Measurements from ENCODE around the gene FARS2.
"Not testable (repeated sequence)": the region's sequence is repeated elsewhere in the genome, so short reads cannot be mapped to it uniquely, and the experiment has no call there.

FARS2 gene

DNA sequence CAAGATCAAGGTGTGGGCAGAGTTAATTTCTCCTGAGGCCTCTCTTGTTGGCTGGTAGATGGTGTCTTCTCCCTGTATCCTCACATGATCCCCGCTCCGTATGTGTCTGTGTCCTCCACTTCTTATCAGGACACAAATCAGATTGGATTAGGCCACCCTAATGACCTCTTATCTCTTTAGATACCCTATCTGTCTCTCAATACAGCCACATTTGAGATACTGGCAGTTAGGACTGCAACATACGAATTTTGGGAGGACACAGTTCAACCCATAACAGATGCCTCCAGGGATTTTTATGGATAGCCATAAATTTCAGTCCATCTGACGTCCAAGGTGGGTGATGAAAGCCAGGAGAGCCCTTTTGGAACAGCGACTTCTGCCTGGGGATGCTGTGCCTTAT, 376.4 kb downstream of the FARS2 start:
- Mint-ChIP-seq H3K27ac (no peak overlapping the region), H3K4me1 (ENCODE audit: low read depth) (peaks cover 2% of the 10 kb centered on the region), H3K9me3 (peaks cover 15% of the 10 kb centered on the region), H3K4me3 (no peak overlapping the region), H3K27me3 (ENCODE audit: low read depth) (no peaks in the 10 kb centered on the region), H3K36me3 (ENCODE audit: low read depth) (peaks cover 7% of the 10 kb centered on the region)
- no peak for DNase-seq (ENCODE audit: low spot score)

DNA sequence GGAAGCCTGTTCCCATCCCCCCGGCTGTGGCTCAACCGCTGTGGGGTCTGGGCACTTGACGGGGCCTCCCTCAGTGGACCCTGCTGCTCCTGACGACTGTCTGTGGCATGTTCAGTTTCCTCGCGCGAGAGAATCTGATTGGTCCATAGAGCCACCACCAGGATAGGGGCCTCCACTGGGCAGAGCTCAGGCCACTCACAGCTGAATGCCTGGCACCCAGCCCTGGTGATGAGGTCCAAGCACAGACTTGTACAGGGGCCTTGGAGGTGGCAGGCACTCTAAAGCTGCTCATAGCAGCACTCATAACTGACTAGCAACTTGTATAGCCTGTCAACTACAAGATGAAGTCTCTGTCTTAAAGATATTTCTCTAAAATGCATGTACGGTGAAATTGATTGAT, 377.4 kb downstream of the FARS2 start:
- Mint-ChIP-seq H3K36me3 (ENCODE audit: low read depth) (peaks cover 7% of the 10 kb centered on the region), H3K4me1 (ENCODE audit: low read depth) (no peaks in the 10 kb centered on the region), H3K4me3 (no peak overlapping the region), H3K27ac (no peak overlapping the region), H3K9me3 (peaks cover 15% of the 10 kb centered on the region), H3K27me3 (ENCODE audit: low read depth) (no peaks in the 10 kb centered on the region)
- DNase-seq (ENCODE audit: low spot score): no peak

DNA sequence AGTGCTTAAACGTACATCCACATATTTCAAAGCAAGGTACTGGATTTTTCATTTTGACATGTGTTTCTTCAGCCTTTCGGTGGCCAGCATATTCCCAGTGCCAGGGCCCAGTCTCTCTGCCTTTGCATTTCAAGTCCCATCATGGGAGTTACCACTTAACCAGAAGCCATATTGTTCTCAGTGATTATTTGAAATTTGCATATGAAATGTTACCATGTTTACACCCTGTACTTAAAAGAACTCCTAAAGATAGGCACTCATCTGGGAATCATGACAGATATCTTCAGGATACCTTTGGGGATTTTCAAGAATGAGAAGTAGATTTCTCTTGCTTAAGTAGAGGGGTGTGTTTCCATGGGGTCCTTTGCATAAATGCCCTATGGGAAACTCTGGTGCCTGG, 377.9 kb downstream of the FARS2 start:
- no peaks in the 10 kb centered on the region for H3K27me3 Mint-ChIP-seq (ENCODE audit: low read depth)
- peaks cover 15% of the 10 kb centered on the region for H3K9me3 Mint-ChIP-seq
- H3K4me1 Mint-ChIP-seq (ENCODE audit: low read depth): no peaks in the 10 kb centered on the region
- no peak overlapping the region for H3K27ac Mint-ChIP-seq
- no peak overlapping the region for H3K4me3 Mint-ChIP-seq
- no peak for DNase-seq (ENCODE audit: low spot score)
- peaks cover 7% of the 10 kb centered on the region for H3K36me3 Mint-ChIP-seq (ENCODE audit: low read depth)

DNA sequence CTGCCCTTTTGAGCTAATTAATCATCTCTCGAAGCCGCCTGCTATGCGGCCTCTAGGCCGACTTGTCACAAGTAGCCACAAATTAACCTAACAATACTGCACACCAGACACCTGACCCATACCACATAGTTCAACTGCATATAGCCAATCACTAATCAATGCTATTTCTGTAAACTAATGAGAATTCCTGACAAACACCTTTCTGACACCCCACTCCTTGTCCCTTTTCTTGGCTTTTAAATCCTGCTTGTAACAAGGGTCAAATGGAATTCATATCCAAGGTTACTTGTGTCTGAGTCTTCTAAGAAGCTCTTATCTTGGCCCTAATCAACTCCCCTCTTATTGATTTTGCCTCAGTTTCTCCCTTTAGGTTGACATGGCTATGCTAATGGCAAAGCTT, 379.3 kb downstream of the FARS2 start:
- Mint-ChIP-seq H3K27ac (no peak overlapping the region), H3K9me3 (peaks cover 15% of the 10 kb centered on the region)

DNA sequence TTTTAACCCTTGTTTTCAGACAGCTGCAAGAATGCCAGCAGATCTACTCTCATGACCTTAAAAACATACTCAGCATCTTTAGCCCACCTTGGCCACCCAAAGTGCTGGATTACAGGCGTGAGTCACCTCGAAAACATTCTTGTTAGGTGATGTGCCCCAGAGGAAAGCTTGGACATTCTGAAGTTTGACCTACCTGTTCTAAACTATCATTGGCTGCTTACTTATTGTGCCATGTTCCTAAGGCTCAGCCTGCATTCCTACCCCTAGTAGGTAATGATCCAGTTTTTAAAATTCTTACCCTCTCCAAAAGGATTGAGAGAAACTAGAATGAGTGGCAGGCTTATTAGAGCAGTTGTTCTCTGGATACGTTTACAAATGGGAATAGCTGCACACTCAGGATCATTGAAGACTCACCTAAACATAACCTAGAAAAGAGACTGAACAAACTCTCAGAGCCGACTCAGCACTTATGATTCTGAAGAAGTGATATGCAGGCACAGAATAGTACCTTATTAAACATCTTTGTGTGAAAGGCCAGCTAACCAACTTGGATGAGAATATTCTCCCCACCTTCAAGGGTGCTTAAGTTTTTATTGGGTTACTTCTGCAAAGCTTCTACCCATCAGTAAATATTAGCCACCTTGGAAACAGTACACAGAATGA, 383.3 kb downstream of the FARS2 start:
- Mint-ChIP-seq H3K4me1 (ENCODE audit: low read depth) (no peaks in the 10 kb centered on the region), H3K27ac (no peak overlapping the region), H3K9me3 (peaks cover 14% of the 10 kb centered on the region), H3K36me3 (ENCODE audit: low read depth) (peaks cover 8% of the 10 kb centered on the region), H3K4me3 (no peak overlapping the region), H3K27me3 (ENCODE audit: low read depth) (no peaks in the 10 kb centered on the region)
- DNase-seq (ENCODE audit: low spot score): no peak

More for the DNA sequence above, 379.3 kb downstream of the FARS2 start:
- H3K4me1 Mint-ChIP-seq (ENCODE audit: low read depth): no peaks in the 10 kb centered on the region
- no peak for DNase-seq (ENCODE audit: low spot score)
- no peaks in the 10 kb centered on the region for H3K27me3 Mint-ChIP-seq (ENCODE audit: low read depth)
- peaks cover 7% of the 10 kb centered on the region for H3K36me3 Mint-ChIP-seq (ENCODE audit: low read depth)
- H3K4me3 Mint-ChIP-seq: no peak overlapping the region

DNA sequence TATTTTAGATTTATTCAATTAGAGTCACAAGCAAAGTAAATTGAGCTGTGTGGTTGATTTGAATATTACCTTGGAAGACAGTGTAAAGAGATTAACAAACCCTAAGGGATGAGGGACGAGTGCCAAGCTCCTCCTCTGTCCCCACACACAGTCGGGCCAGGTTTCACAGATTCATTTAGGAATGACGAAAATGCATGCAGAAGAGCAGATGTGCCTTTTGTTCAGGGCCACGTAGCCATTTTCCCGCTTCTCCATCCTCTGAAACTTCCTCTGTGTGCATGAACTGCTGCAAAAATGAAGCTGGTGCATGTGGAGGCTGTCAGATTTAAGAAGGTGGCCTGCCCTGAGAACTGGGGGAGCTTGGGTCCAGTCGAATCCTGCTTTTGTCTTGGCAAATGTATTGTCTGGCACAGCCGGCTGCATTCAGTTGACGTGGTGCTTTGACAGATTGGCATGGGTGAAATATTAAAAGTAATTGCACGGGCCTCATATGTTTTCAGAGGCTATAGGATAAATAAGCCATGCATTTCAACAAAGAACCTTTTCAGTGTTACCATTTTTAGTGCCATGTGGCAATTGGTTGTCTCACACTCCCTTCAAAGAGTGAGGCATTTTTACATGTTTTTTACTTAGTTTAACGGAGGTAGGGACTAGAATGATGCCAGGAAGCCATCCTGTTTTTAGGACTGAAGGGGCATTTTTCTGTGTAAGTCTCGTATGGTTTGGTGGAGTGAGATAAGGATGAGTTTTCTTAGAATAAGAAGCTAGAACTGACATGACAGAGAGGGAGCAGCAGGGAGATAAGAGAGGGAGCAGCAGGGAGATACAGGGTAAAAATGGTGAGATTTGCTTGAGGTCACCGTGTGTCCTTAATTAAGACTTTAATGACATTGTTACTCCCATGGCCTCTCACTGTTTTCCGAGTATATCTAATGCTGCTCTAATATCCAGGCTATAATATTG, 384.3 kb downstream of the FARS2 start:
- Mint-ChIP-seq H3K27me3 (ENCODE audit: low read depth) (no peaks in the 10 kb centered on the region), H3K27ac (no peak overlapping the region), H3K4me1 (ENCODE audit: low read depth) (no peaks in the 10 kb centered on the region), H3K36me3 (ENCODE audit: low read depth) (peaks cover 3% of the 10 kb centered on the region), H3K9me3 (peaks cover 4% of the 10 kb centered on the region), H3K4me3 (no peak overlapping the region)
- no peak for DNase-seq (ENCODE audit: low spot score)

DNA sequence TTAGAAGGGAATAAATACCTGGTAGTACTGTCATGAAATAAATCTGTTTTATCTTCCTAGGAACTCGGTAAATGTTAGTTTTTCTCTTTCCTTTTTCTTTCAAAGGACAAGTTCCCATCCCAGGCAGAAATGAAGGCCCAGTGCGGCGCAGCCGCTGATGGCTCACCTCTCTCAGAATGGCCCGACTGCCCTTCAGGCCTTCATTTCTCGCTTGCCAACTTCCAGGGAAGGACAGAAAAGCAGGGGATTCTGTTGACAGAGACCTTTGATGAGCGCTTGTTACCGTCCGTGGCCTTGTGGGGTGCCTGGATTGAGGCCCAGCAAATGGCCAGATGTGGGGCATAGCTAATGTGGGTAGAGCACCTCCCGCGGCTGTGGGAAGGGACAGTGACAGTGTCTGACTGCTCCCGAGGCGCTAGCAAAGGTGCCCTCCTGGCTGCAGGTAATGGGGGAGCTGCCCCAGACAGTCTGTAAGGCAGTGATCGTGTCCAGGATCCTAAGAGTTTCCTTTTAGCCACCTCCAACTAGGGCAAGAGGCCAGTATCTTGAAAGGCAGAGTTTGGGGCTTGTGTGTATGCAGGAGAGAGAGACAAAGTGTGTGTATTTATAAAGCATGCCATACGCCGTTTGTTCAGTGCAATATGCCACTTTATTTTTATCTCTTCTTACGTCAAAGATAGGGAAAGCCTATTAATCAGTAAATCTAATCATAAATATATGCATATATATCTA, 391.3 kb downstream of the FARS2 start:
- H3K27me3 Mint-ChIP-seq (ENCODE audit: low read depth): no peaks in the 10 kb centered on the region
- H3K4me3 Mint-ChIP-seq: no peak overlapping the region
- H3K4me1 Mint-ChIP-seq (ENCODE audit: low read depth): no peaks in the 10 kb centered on the region
- H3K36me3 Mint-ChIP-seq (ENCODE audit: low read depth): peaks cover 1% of the 10 kb centered on the region
- no peak for DNase-seq (ENCODE audit: low spot score)
- no peaks in the 10 kb centered on the region for H3K9me3 Mint-ChIP-seq
- H3K27ac Mint-ChIP-seq: no peak overlapping the region

DNA sequence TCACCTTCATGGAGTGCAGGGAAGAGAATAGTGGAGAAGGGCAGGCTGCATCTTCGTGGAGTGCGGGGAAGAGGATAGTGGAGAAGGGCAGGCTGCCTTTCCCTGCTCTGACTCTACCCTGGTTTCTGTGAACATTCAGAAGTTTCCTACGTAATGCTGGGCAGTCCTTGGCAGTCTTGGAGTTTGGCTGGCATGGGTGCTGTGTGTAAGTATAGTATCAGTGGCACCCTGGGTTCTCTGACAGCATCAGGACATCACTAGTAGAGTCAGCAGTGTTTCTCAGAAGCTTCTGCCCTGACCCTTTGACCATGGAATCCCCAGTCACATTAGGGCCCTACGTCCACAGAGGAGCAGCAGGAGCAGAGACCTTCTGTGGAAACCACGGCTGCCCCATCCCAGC, 392.5 kb downstream of the FARS2 start:
- no peaks in the 10 kb centered on the region for H3K27me3 Mint-ChIP-seq (ENCODE audit: low read depth)
- peaks cover 1% of the 10 kb centered on the region for H3K36me3 Mint-ChIP-seq (ENCODE audit: low read depth)
- no peaks in the 10 kb centered on the region for H3K4me1 Mint-ChIP-seq (ENCODE audit: low read depth)
- DNase-seq (ENCODE audit: low spot score): no peak
- H3K4me3 Mint-ChIP-seq: no peak overlapping the region
- no peak overlapping the region for H3K27ac Mint-ChIP-seq
- H3K9me3 Mint-ChIP-seq: no peaks in the 10 kb centered on the region

DNA sequence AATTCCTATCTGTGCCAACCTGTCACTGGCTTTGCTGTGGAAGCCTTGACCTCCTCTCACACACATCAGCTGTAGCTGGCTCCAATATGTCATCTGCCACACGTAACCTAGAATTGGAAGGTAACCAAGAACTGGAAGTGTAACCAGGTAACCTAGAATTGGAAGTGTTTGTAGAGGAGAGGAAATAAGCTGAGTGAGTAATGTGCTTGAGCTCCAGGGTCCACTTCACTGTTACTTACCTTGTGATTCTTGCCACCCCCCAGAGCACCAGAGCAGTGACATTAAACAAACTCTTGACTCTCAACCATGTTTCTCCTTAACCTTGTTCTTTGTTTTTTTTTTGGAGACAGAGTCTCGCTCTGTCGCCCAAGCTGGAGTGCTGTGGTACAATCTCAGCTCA, 394.9 kb downstream of the FARS2 start:
- Mint-ChIP-seq H3K9me3 (no peaks in the 10 kb centered on the region), H3K4me1 (ENCODE audit: low read depth) (no peaks in the 10 kb centered on the region), H3K36me3 (ENCODE audit: low read depth) (peaks cover 1% of the 10 kb centered on the region), H3K27ac (no peak overlapping the region), H3K27me3 (ENCODE audit: low read depth) (no peaks in the 10 kb centered on the region), H3K4me3 (no peak overlapping the region)
- DNase-seq (ENCODE audit: low spot score): no peak

DNA sequence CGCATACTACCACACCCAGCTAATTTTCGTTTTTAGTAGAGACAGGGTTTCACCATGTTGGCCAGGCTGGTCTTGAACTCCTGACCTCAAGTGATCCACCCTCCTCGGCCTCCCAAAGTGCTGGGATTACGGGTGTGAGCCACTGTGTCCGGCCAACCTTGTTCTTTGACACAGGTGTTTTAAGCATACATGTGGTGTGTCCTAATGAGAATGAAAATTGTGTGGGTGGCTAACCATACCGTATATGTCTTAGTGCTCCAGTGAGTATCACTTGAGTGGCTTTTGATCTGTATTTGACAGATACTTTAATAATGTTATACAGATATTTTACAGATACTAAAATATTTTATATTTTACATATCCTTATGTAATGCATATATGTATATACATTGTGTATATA, 395.4 kb downstream of the FARS2 start:
- not testable (repeated sequence) for DNase-seq (ENCODE audit: low spot score); H3K9me3 Mint-ChIP-seq; H3K4me3 Mint-ChIP-seq; H3K36me3 Mint-ChIP-seq (ENCODE audit: low read depth); H3K4me1 Mint-ChIP-seq (ENCODE audit: low read depth); H3K27me3 Mint-ChIP-seq (ENCODE audit: low read depth); H3K27ac Mint-ChIP-seq

DNA sequence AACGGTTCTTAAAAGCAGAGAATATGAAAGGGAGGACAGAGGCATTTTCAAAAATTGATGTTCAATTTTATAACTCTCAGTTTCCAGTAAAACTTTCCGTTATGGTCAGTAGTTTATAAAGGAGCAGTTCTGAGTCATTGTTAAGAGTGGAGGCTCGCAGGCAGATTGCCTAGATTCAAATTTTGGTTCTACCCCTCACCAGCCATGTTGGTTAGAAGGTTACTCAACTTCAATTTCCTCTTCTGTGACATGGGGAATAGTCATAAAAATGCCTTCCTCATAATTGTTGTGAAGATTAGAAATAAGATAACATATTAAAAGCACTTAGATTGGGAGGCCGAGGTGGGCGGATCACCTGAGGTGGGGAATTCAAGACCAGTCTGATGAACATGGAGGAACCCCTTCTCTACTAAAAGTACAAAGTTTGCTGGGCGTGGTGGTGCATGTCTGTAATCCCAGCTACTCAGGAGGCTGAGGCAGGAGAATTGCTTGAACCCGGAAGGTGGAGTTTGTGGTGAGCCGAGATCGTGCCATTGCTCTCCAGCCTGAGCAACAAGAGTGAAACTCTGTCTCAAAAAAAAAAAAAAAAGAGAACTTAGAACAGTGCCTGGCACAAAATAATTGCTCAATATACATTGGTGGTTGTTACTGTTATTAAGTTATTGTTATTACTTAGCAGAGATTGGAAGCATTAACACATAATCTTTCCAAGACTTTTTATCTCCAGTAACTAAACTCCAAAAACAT, 396.5 kb downstream of the FARS2 start:
- Mint-ChIP-seq H3K9me3 (no peaks in the 10 kb centered on the region), H3K27me3 (ENCODE audit: low read depth) (no peaks in the 10 kb centered on the region), H3K27ac (no peak overlapping the region), H3K4me1 (ENCODE audit: low read depth) (no peaks in the 10 kb centered on the region), H3K4me3 (no peak overlapping the region), H3K36me3 (ENCODE audit: low read depth) (peaks cover 1% of the 10 kb centered on the region)
- no peak for DNase-seq (ENCODE audit: low spot score)

DNA sequence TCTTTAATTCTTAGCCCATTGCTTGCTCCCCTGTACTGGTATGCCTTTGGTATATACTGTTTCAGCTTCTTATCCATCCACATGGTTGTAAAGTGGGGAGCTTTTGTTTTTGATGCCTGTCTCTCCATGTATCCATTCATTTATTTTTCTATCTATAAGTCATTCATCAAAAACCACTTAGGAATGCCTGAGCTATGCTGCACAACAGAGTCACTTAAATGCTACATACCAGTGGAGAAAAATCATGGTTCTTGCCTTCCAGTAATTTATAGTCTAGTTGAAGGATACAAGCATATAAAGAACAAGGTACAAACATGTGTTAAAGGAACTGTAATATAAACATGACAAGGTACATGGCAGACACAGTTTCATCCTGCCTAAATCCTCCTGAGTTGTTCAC, 398.2 kb downstream of the FARS2 start:
- Mint-ChIP-seq H3K4me3 (no peak overlapping the region), H3K9me3 (no peaks in the 10 kb centered on the region), H3K27me3 (ENCODE audit: low read depth) (no peaks in the 10 kb centered on the region), H3K27ac (no peak overlapping the region), H3K4me1 (ENCODE audit: low read depth) (no peaks in the 10 kb centered on the region), H3K36me3 (ENCODE audit: low read depth) (peaks cover 1% of the 10 kb centered on the region)
- DNase-seq (ENCODE audit: low spot score): no peak

DNA sequence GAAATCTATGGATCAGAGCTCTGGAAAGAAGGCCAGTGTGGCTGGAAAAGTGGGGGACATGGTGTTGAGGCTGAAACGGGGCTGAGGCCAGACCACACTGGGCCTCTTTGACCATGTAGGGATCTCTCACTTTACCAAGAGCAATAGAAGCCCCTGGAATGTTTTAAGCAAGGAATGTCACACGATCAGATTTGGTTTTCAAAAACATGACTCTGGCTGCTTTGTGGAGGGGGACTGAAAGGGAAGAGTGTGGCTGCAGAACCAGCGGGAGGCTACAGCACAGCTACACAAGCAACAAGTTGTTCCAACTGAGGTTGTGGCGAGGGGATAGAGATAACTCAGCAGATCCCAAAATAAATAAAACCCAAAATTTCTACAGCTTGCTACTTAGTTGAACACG, 399.5 kb downstream of the FARS2 start:
- Mint-ChIP-seq H3K4me3 (no peak overlapping the region), H3K9me3 (no peaks in the 10 kb centered on the region), H3K27ac (no peak overlapping the region), H3K27me3 (ENCODE audit: low read depth) (no peaks in the 10 kb centered on the region), H3K4me1 (ENCODE audit: low read depth) (peaks cover 7% of the 10 kb centered on the region), H3K36me3 (ENCODE audit: low read depth) (peaks cover 1% of the 10 kb centered on the region)
- no peak for DNase-seq (ENCODE audit: low spot score)
